OCI-LY7 (cell line): Measurements from ENCODE around the gene IL4I1.
A peak's percentile ranks its signal among the peaks of the same experiment; 100 is the strongest.

ENCODE experiments used
- EZH2phosphoT487 ChIP-seq: fragments of 200-600 bp; sonication (generic); IDR thresholded peaks from 2 replicates; pipeline ENCODE4 v1.6.1; 2018; ENCODE audit warnings: low read depth, borderline replicate concordance, mild to moderate bottlenecking, mixed run types, antibody characterized with exemption, low read length, moderate library complexity, mixed read lengths
- TF ChIP-seq, protein P1 (sequence below): fragments of 200-600 bp; sonication (generic); conservative IDR thresholded peaks from 2 replicates; pipeline ENCODE4 v1.5.1; 2014; ENCODE audit warnings: mild to moderate bottlenecking, antibody characterized with exemption, low read length, moderate library complexity, mixed read lengths

DNA sequence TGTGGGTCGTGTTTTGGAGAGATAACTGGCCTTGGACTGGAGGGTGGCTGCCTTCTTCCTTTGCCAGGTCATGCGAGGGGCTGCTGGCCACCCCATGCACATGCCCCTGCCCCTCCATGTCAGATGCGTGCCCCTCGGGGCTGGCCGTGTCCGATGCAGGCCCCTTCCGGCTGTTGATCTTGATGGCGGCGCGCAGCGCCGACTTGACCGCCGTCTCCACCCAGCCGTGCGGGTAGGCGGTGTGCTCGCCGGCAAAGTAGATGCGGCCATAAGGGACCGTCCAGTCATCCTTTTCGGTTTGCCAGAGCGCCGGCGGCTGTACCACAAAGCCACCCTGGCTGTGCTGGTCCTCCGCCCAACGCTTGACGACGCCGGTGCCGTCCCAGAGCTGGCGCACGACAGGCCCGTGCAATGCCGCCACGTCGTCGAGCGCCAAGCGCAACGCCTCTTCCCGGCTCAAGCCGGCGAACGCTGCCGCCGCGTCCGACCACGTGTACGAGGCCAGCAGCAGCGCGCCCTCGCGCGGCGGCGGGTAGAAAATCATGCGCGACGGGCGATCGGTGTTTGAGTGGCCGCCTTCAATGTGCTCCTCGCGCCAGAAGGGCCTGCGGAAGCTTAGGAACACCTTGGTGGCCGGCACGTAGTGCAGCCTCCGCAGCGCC is 6.9 kb downstream of the IL4I1 start:
- no peak for TF ChIP-seq EZH2phosphoT487
- TF ChIP-seq, protein P1, sequence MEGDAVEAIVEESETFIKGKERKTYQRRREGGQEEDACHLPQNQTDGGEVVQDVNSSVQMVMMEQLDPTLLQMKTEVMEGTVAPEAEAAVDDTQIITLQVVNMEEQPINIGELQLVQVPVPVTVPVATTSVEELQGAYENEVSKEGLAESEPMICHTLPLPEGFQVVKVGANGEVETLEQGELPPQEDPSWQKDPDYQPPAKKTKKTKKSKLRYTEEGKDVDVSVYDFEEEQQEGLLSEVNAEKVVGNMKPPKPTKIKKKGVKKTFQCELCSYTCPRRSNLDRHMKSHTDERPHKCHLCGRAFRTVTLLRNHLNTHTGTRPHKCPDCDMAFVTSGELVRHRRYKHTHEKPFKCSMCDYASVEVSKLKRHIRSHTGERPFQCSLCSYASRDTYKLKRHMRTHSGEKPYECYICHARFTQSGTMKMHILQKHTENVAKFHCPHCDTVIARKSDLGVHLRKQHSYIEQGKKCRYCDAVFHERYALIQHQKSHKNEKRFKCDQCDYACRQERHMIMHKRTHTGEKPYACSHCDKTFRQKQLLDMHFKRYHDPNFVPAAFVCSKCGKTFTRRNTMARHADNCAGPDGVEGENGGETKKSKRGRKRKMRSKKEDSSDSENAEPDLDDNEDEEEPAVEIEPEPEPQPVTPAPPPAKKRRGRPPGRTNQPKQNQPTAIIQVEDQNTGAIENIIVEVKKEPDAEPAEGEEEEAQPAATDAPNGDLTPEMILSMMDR, result peak; percentile 72
